ENCODE results near the gene TAS2R43. TPM values are rescaled to one million over a fixed set of nuclear protein-coding genes. Genes with fewer than 3 reads are reported as not detected.
"Not testable (repeated sequence)": the region's sequence is repeated elsewhere in the genome, so short reads cannot be mapped to it uniquely, and the experiment has no call there.

The TAS2R43 gene
- total and polyA plus RNA-seq, 7 donors: 0.09 to 0.36 TPM; not detected in 5

DNA sequence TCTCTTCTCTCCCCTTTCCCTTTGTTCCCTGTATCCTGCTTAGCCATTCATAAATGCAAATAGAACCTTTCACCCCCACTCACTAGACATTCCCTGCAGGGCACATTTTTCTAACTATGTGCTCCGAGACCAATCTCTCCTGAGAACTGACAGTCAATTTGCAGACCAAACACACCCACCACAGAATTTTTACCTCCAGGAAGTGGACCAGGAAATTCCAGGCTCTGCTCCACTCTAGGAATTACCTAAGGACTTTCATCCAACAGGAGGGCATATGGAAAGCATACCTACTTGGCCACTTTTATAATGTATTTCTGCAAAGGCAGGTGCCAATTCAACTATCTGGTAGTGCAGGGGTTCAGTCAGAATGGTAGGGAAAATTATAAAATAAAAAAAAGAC, 21.1 kb downstream of the TAS2R43 start:
- H3K36me3 ChIP-seq (ENCODE audit: insufficient read depth in 1 of 2, low read depth in 1 of 2): no peaks in the 10 kb centered on the region
- H3K9me3 ChIP-seq: no peaks in the 10 kb centered on the region
- ATAC-seq (no peak), DNase-seq (no peak)
- H3K4me1 ChIP-seq: peaks cover 3% of the 10 kb centered on the region
- no peaks in the 10 kb centered on the region for H3K27me3 ChIP-seq (ENCODE audit: insufficient read depth in 3 of 3, low read length in 2 of 3)
- intact Hi-C loops (cut with DNase I): loop anchor here in 1 of 2 donors (2.0 kb wide), 1 partner anchor 52 kb away; no protein-coding TSS in a partner anchor
- no peak overlapping the region for H3K4me3 ChIP-seq
- TF ChIP-seq, protein P1, sequence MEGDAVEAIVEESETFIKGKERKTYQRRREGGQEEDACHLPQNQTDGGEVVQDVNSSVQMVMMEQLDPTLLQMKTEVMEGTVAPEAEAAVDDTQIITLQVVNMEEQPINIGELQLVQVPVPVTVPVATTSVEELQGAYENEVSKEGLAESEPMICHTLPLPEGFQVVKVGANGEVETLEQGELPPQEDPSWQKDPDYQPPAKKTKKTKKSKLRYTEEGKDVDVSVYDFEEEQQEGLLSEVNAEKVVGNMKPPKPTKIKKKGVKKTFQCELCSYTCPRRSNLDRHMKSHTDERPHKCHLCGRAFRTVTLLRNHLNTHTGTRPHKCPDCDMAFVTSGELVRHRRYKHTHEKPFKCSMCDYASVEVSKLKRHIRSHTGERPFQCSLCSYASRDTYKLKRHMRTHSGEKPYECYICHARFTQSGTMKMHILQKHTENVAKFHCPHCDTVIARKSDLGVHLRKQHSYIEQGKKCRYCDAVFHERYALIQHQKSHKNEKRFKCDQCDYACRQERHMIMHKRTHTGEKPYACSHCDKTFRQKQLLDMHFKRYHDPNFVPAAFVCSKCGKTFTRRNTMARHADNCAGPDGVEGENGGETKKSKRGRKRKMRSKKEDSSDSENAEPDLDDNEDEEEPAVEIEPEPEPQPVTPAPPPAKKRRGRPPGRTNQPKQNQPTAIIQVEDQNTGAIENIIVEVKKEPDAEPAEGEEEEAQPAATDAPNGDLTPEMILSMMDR (IDR thresholded peaks at IDR 0.05): no peak
- no peak overlapping the region for H3K27ac ChIP-seq
- WGBS, 3 donors: 69 to 81% methylated on average over 1 of the region's 1 CpG; no CpG with 5 or more reads in 1 of the 3 donors

DNA sequence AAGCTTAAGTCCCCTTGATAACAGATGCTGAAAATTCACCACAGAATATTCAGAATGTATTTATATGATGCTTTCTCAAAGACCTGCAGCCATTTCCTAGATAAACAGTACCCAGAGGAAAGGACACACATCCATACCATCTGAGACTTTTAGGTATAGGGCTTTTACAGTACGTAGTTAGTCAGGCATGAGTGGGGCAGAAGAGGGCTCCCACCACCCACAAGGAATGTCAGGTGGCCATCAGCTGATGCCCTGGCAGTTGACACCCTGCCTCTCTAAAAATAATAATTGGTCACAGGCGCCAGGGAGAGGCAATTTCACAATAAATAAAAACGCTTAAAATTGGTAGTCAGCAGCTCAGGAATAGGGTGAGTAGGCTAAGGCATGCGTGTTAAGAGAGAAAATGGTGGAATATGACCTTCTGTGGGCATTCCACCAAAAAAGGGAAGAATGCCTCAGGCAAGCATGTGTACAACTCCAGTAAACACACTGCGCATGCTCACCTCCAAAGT, 22.2 kb downstream of the TAS2R43 start:
- H3K4me3 ChIP-seq: no peak overlapping the region
- 62 to 81% (median 74%) methylated on average over 5 of the region's 5 CpGs for WGBS, 3 donors
- no peaks in the 10 kb centered on the region for H3K9me3 ChIP-seq
- peaks cover 3% of the 10 kb centered on the region for H3K4me1 ChIP-seq
- no peaks in the 10 kb centered on the region for H3K36me3 ChIP-seq (ENCODE audit: insufficient read depth in 1 of 2, low read depth in 1 of 2)
- ATAC-seq: peak in 3 of 4 donors; percentile 37 to 59 (median 43)
- intact Hi-C loops (cut with DNase I): loop anchor here in 1 of 2 donors (2.0 kb wide), 1 partner anchor 51 kb away; no protein-coding TSS in a partner anchor
- TF ChIP-seq, protein P1 (IDR thresholded peaks at IDR 0.05): no peak
- DNase-seq: no peak
- no peaks in the 10 kb centered on the region for H3K27me3 ChIP-seq (ENCODE audit: insufficient read depth in 3 of 3, low read length in 2 of 3)
- no peak overlapping the region for H3K27ac ChIP-seq

DNA sequence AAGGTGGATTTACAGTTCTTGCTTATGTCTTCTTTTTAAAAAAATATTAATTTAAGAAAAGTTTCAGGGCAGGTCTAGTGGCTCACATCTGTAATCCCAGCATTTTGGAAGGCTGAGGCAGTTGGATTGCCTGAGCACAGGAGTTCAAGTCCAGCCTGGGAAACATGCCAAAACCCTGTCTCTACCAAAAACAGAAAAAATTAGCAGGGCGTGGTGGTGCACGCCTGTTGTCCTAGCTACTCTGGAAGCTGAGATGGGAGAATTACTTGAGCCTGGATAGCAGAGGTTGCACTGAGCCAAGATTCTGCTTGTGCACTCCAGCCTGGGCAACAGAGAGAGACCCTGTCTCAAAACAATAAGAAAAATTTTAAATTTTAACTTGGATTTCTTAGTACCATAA, 24.6 kb downstream of the TAS2R43 start:
- Histone ChIP-seq H3K4me3 (no peak overlapping the region), H3K9me3 (no peaks in the 10 kb centered on the region), H3K36me3 (ENCODE audit: insufficient read depth in 1 of 2, low read depth in 1 of 2) (no peaks in the 10 kb centered on the region), H3K27ac (no peak overlapping the region), H3K27me3 (ENCODE audit: insufficient read depth in 3 of 3, low read length in 2 of 3) (no peaks in the 10 kb centered on the region), H3K4me1 (peaks cover 3% of the 10 kb centered on the region)
- ATAC-seq (peak in 3 of 4 donors; percentile 31 to 58 (median 51)), DNase-seq (no peak)
- intact Hi-C loops (cut with DNase I): loop anchor here in 1 of 2 donors (2.0 kb wide), 1 partner anchor 29 kb away; no protein-coding TSS in a partner anchor
- TF ChIP-seq, protein P1 (IDR thresholded peaks at IDR 0.05): no peak
- 5 to 50% (median 21%) methylated on average over 2 of the region's 2 CpGs for WGBS, 3 donors

GRCh38 chr12:11062194-11062593, 29.9 kb downstream of the TAS2R43 start, which contains the start of gene TAS2R46:
Gene TAS2R46, minus strand, starts transcription at chr12:11062294. Its CDS starts 0 bp downstream, at chr12:11062294.
- H3K4me3 ChIP-seq; H3K36me3 ChIP-seq (ENCODE audit: insufficient read depth in 1 of 2, low read depth in 1 of 2); H3K27me3 ChIP-seq (ENCODE audit: insufficient read depth in 3 of 3, low read length in 2 of 3); intact Hi-C loops (cut with DNase I); ATAC-seq; H3K27ac ChIP-seq; DNase-seq; H3K9me3 ChIP-seq; H3K4me1 ChIP-seq: not testable (repeated sequence)
- WGBS, 3 donors: 82 to 88% (median 85%) methylated on average over 1 of the region's 1 CpG

- TF ChIP-seq, protein P1 (IDR thresholded peaks at IDR 0.05): no peak
- H3K4me3 ChIP-seq: no peak overlapping the region
- DNase-seq (no peak), ATAC-seq (no peak)
- H3K36me3 ChIP-seq (ENCODE audit: insufficient read depth in 1 of 2, low read depth in 1 of 2): no peaks in the 10 kb centered on the region
- no peak overlapping the region for H3K27ac ChIP-seq
- no peaks in the 10 kb centered on the region for H3K4me1 ChIP-seq
- intact Hi-C loops (cut with DNase I): no loop called here
- no peaks in the 10 kb centered on the region for H3K27me3 ChIP-seq (ENCODE audit: insufficient read depth in 3 of 3, low read length in 2 of 3)
- no peaks in the 10 kb centered on the region for H3K9me3 ChIP-seq
Measured at GRCh38 chr12:11059784-11060183, 32.3 kb downstream of the TAS2R43 start.

Measured in psoas muscle (tissue), 8 donors.